GM13976 (cell line): Measurements from ENCODE around the gene ATP6V1G2.

Source experiments
- DNase-seq: peaks from one replicate; pipeline ENCODE4 v3.0.0; 2012; ENCODE audit warnings: low spot score
- CTCF ChIP-seq: IDR thresholded peaks from 2 replicates; pipeline ENCODE4 v1.5.1; 2012; ENCODE audit warnings: borderline replicate concordance, mild to moderate bottlenecking; ENCODE audit not compliant: insufficient read depth; ENCODE audit errors: extremely low read depth, missing control alignments, control extremely low read depth
- in situ Hi-C: fragments of 300-500 bp; cut with MboI; formaldehyde crosslinking; loops from one replicate; pipeline ENCODE4 v1.12.0; 2022; ENCODE audit warnings: low sequenced_read_pairs, mixed read lengths, inconsistent platforms; ENCODE audit not compliant: unreplicated experiment

Gene ATP6V1G2

GRCh38 chr6:31495580-31495979 lies 50.8 kb downstream of the ATP6V1G2 start:
- TF ChIP-seq CTCF, result no peak
- DNase-seq, result no peak
- in situ Hi-C loops, result loop anchor here (10.0 kb wide), 1 partner anchor 99 kb away; the partner anchor contains the start of gene NCR3
